SH-SY5Y (cell line): ENCODE measurements around the gene PEA15.

Source experiments
- GATA2 ChIP-seq: IDR thresholded peaks from 2 replicates; pipeline ENCODE4 v1.6.1; 2011; ENCODE audit warnings: mild to moderate bottlenecking, low read depth, low read length
- GATA3 ChIP-seq: IDR thresholded peaks from 2 replicates; pipeline ENCODE4 v1.6.1; 2011; ENCODE audit warnings: low read depth, mild to moderate bottlenecking, low read length, moderate library complexity

DNA sequence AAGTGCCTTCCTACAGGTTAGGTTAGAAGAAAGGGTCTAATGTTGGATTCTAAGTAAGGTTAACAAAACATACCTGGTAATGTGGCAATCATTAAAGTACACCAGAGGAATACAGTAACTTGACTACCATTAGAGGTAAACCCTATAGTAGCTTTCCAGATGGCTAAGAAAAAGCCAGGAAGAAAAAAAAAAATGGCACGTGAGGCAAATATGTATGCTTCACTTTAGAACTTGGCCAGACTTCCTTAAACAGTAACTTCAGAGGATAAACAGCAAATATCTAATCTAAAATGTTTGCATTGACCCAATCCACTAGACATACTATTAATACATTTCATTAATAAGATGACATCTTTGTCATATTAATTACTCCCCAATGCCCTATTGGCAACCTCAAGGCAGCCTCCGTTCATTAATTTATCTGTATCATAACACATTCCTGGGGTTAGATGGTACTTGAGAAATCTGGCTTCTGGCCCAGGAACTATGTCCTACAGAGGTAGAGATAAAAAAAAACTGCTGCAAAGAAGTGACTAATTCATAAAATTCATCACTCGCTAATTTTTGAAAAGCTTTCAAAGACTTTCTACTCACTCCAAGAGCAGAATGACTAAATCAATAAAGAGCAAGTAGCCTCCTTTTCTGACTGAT is 51.3 kb downstream of the PEA15 start:
- no peak for TF ChIP-seq GATA2
- TF ChIP-seq GATA3, result no peak
